Astrocyte (in vitro differentiated cells and primary cell): ENCODE results near the gene ZNF311. TPM values are rescaled to one million over a fixed set of nuclear protein-coding genes. Genes with fewer than 3 reads are reported as not detected.

Experiments used
- DNase-seq: peaks from one replicate; pipeline ENCODE4 v3.0.0-alpha.2; 2010; ENCODE audit warnings: low read depth
- FAIRE-seq: peaks from 2 replicates; lab custom pipeline; 2011; peaks lifted over from hg19 to GRCh38; lab: Jason Lieb, UNC
- H2AFZ ChIP-seq: 2 replicates; pipeline ENCODE4 v1.6.0; 2012; ENCODE audit warnings: low read depth, low read length, inconsistent platforms
- H3K27ac ChIP-seq: 2 replicates; pipeline ENCODE4 v1.5.1; 2011; ENCODE audit warnings: low read depth, low read length, inconsistent platforms
- H3K27me3 ChIP-seq: 2 replicates; pipeline ENCODE4 v1.6.0; 2011; ENCODE audit warnings: low read length, inconsistent platforms; ENCODE audit not compliant: insufficient read depth
- H3K36me3 ChIP-seq: 2 replicates; pipeline ENCODE4 v1.5.1; 2011; ENCODE audit warnings: low read length, inconsistent platforms; ENCODE audit not compliant: insufficient read depth
- H3K4me1 ChIP-seq: 2 replicates; pipeline ENCODE4 v1.5.1; 2011; ENCODE audit warnings: low read length, inconsistent platforms; ENCODE audit not compliant: insufficient read depth
- H3K4me2 ChIP-seq: 2 replicates; pipeline ENCODE4 v1.6.0; 2012; ENCODE audit warnings: low read length, inconsistent platforms
- H3K4me3 ChIP-seq: 2 replicates; pipeline ENCODE4 v1.5.1; 2011; ENCODE audit warnings: low read depth, mild to moderate bottlenecking, low read length, inconsistent platforms; ENCODE audit not compliant: insufficient read depth
- H3K79me2 ChIP-seq: 2 replicates; pipeline ENCODE4 v1.6.0; 2012; ENCODE audit warnings: mild to moderate bottlenecking, low read length, inconsistent platforms; ENCODE audit not compliant: insufficient read depth
- H3K9ac ChIP-seq: 2 replicates; pipeline ENCODE4 v1.6.0; 2012; ENCODE audit warnings: mild to moderate bottlenecking, low read length, inconsistent platforms
- H3K9me3 ChIP-seq: 2 replicates; pipeline ENCODE4 v1.5.1; 2012; ENCODE audit warnings: low read depth, mild to moderate bottlenecking, low read length, inconsistent platforms; ENCODE audit not compliant: insufficient read depth
- H4K20me1 ChIP-seq: 2 replicates; pipeline ENCODE4 v1.6.0; 2012; ENCODE audit warnings: low read length, inconsistent platforms; ENCODE audit not compliant: insufficient read depth
- H3K27ac Mint-ChIP-seq: one replicate; pipeline ENCODE4 v1.8.0; 2021; ENCODE audit warnings: mild to moderate bottlenecking, mixed read lengths; ENCODE audit not compliant: unreplicated experiment
- H3K27me3 Mint-ChIP-seq: one replicate; pipeline ENCODE4 v1.8.0; 2021; ENCODE audit warnings: low read depth, mixed read lengths; ENCODE audit not compliant: unreplicated experiment
- H3K36me3 Mint-ChIP-seq: one replicate; pipeline ENCODE4 v1.8.0; 2021; ENCODE audit warnings: low read depth, mixed read lengths; ENCODE audit not compliant: unreplicated experiment
- H3K4me1 Mint-ChIP-seq: one replicate; pipeline ENCODE4 v1.8.0; 2021; ENCODE audit warnings: low read depth, mixed read lengths; ENCODE audit not compliant: unreplicated experiment
- H3K4me3 Mint-ChIP-seq: one replicate; pipeline ENCODE4 v1.8.0; 2021; ENCODE audit warnings: mild to moderate bottlenecking, moderate library complexity, mixed read lengths; ENCODE audit not compliant: unreplicated experiment
- H3K9me3 Mint-ChIP-seq: one replicate; pipeline ENCODE4 v1.8.0; 2021; ENCODE audit warnings: mild to moderate bottlenecking, mixed read lengths; ENCODE audit not compliant: unreplicated experiment
- EZH2 ChIP-seq: IDR thresholded peaks from 2 replicates; pipeline ENCODE4 v1.6.1; 2012; ENCODE audit warnings: mild to moderate bottlenecking, low read length, inconsistent platforms; ENCODE audit not compliant: insufficient read depth
- total RNA-seq: library from RNA; stranded (reverse); gene quantifications from 2 replicates; pipeline ENCODE4 v1.2.1, GENCODE V29; 2021
- TF ChIP-seq, protein P1 (sequence below): IDR thresholded peaks from 2 replicates; pipeline ENCODE4 v1.5.1; 2011; ENCODE audit warnings: low read depth, mild to moderate bottlenecking, inconsistent platforms, low read length, moderate library complexity; ENCODE audit not compliant: insufficient read depth

ZNF311 gene
- total RNA-seq, 1 donor from 2014 or later, result 1.7 TPM

DNA sequence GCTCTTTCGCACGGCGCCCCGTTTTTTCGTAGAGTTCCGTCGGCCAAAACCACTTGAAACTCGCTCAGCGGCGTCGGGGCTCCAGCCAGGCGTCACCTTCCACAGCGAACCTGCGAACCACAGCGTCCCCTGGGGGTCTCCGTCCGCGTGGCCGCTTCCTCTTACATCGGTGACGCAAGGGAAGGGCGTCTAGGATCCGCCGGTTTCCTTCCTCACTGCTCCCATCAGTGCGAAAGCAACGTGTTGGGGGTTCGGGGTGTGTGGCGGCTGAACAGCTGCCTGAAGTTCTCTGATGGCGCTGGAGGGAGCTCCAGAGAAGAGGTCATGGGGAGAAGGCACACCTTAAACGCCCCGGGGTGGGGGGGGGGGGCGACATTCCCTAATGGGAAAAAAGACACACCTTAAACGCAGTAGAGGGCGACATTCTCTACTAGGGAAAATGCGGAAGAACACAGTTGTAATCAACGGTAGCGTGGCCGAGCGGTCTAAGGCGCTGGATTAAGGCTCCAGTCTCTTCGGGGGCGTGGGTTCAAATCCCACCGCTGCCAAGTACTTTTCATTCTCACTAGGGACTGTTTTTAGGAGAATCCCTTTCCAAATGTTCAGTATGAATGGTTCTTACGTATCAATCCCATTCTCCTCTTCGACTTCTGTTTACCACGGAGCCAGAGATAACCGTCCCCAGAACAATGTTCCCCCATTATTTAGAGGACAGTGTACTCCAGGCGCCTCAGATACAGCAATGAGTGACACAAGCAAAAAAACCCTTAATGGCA, 16.4 kb downstream of the ZNF311 start:
- Histone ChIP-seq H3K27ac (no peak overlapping the region), H3K4me2 (peak overlapping the region; percentile 78), H3K9me3 (no peaks in the 10 kb centered on the region), H3K4me3 (peak overlapping the region; percentile 60), H3K4me1 (peaks cover 8% of the 10 kb centered on the region), H3K9ac (peak overlapping the region; percentile 45), H3K79me2 (no peaks in the 10 kb centered on the region), H4K20me1 (no peaks in the 10 kb centered on the region), H2AFZ (peak overlapping the region; percentile 91), H3K36me3 (no peaks in the 10 kb centered on the region), H3K27me3 (no peaks in the 10 kb centered on the region)
- no peak for TF ChIP-seq EZH2
- TF ChIP-seq, protein P1, sequence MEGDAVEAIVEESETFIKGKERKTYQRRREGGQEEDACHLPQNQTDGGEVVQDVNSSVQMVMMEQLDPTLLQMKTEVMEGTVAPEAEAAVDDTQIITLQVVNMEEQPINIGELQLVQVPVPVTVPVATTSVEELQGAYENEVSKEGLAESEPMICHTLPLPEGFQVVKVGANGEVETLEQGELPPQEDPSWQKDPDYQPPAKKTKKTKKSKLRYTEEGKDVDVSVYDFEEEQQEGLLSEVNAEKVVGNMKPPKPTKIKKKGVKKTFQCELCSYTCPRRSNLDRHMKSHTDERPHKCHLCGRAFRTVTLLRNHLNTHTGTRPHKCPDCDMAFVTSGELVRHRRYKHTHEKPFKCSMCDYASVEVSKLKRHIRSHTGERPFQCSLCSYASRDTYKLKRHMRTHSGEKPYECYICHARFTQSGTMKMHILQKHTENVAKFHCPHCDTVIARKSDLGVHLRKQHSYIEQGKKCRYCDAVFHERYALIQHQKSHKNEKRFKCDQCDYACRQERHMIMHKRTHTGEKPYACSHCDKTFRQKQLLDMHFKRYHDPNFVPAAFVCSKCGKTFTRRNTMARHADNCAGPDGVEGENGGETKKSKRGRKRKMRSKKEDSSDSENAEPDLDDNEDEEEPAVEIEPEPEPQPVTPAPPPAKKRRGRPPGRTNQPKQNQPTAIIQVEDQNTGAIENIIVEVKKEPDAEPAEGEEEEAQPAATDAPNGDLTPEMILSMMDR, result peak; percentile 33
- Mint-ChIP-seq H3K27ac (no peak overlapping the region), H3K9me3 (peaks cover 13% of the 10 kb centered on the region), H3K27me3 (peaks cover 16% of the 10 kb centered on the region), H3K36me3 (no peaks in the 10 kb centered on the region), H3K4me3 (peak overlapping the region; percentile 54), H3K4me1 (peaks cover 5% of the 10 kb centered on the region)
- DNase-seq, result peak; percentile 38
- no peak for FAIRE-seq

DNA sequence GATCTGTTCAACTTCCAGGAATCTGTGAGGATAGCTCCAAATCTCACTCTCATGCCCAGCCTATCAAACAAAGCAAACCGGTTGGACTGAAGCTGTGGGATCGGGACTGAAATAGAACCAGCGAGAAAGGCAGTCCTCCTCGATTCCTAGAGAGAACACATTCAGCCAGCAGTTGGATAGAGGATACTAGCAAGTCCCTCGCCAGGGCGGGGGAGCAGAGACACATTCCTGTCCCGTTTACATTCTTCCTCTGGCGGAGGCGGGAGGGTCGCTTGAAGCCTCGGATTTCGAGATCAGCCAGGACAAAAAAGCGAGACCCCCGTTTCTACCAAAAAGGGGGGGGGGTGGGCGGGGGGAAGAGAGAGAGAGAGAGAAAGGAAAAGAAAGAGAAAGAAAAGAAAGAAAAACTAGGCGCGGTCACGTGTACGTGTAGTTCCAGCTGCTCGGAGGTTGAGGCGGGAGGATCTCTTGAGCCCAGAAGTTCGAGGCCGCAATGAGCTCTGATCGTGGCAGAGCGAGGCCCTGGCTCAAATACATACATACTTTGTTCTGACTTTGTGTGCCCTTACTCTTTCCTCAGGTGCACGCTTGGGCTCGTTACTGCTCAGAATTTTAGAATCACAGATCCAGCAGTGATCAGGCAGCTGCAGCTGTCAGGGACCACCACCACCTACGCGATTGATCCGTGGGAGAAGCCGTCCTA, 19.5 kb downstream of the ZNF311 start:
- Histone ChIP-seq H4K20me1 (no peaks in the 10 kb centered on the region), H3K9me3 (no peaks in the 10 kb centered on the region), H2AFZ (peak overlapping the region; percentile 82), H3K4me3 (peak overlapping the region; percentile 65), H3K79me2 (no peaks in the 10 kb centered on the region), H3K9ac (peak overlapping the region; percentile 65), H3K36me3 (no peaks in the 10 kb centered on the region), H3K27ac (peak overlapping the region; percentile 35), H3K27me3 (no peaks in the 10 kb centered on the region), H3K4me2 (peak overlapping the region; percentile 83), H3K4me1 (peaks cover 12% of the 10 kb centered on the region)
- Mint-ChIP-seq H3K36me3 (no peaks in the 10 kb centered on the region), H3K4me3 (peak overlapping the region; percentile 87), H3K27me3 (peaks cover 16% of the 10 kb centered on the region), H3K27ac (peak overlapping the region; percentile 99), H3K4me1 (peaks cover 9% of the 10 kb centered on the region), H3K9me3 (peaks cover 13% of the 10 kb centered on the region)
- DNase-seq, result peak; percentile 97
- TF ChIP-seq, protein P1, result no peak
- no peak for TF ChIP-seq EZH2
- peak; percentile 91 for FAIRE-seq
